Nephron progenitor cell (in vitro differentiated cells): Measurements from ENCODE around the gene CCR3.
"Not testable (repeated sequence)": the region's sequence is repeated elsewhere in the genome, so short reads cannot be mapped to it uniquely, and the experiment has no call there.

Experiments
- DNase-seq: peaks from one replicate; pipeline ENCODE4 v3.0.0; 2021
- H3K27ac Mint-ChIP-seq: 2 replicates; pipeline ENCODE4 v1.8.0; 2021; ENCODE audit warnings: mild to moderate bottlenecking, moderate library complexity, mixed read lengths
- H3K27me3 Mint-ChIP-seq: 2 replicates; pipeline ENCODE4 v1.8.0; 2021; ENCODE audit warnings: mild to moderate bottlenecking, low read depth, mixed read lengths; ENCODE audit not compliant: poor library complexity
- H3K36me3 Mint-ChIP-seq: 2 replicates; pipeline ENCODE4 v1.8.0; 2021; ENCODE audit warnings: low read depth, mixed read lengths
- H3K4me1 Mint-ChIP-seq: 2 replicates; pipeline ENCODE4 v1.8.0; 2021; ENCODE audit warnings: mixed read lengths
- H3K4me3 Mint-ChIP-seq: 2 replicates; pipeline ENCODE4 v1.8.0; 2021; ENCODE audit warnings: mild to moderate bottlenecking, moderate library complexity, mixed read lengths
- H3K9me3 Mint-ChIP-seq: 2 replicates; pipeline ENCODE4 v1.8.0; 2021; ENCODE audit warnings: mild to moderate bottlenecking, moderate library complexity, mixed read lengths
- TF ChIP-seq, protein P1 (sequence below): fragments of 200-600 bp; sonication (generic); IDR thresholded peaks from 2 replicates; pipeline ENCODE4 v1.5.0; 2021; ENCODE audit warnings: antibody characterized with exemption

Gene CCR3

DNA sequence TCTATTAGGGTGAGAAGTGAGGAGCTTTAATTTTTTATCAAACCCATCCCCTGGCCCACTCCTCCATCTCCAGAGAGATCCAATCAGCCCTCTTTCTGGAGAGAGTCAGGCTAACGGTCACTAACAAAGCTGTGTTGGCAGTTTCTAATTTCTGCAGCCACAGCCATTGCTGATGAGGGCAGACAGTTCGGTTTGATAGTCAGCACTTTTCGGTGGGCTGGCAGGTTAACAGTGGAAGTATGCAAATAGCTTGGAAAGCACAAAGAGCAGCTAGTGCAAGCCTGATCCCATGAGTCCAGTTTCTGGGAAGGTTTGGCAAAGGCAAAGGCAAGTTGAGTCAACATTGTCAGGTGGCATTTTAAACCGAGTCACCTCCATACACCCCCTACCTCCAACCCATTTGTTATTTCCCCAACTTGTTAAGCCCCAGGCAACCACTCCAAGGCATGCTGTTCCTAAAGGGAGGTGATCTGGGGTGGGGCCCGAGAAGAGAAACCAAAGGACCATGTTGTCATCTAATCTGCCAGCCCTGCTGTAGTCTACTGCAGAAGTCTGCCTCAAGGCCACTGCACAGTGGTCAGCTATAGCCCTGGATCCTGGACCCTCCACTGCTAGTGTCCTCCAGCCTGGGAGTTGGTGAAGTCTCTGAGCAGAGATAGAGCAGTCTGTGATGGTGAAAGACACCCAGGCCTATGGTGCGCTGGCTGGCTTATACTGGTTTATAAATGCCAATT lies 35.8 kb upstream of the CCR3 start:
- no peaks in the 10 kb centered on the region for H3K36me3 Mint-ChIP-seq
- H3K27ac Mint-ChIP-seq: no peak overlapping the region

DNA sequence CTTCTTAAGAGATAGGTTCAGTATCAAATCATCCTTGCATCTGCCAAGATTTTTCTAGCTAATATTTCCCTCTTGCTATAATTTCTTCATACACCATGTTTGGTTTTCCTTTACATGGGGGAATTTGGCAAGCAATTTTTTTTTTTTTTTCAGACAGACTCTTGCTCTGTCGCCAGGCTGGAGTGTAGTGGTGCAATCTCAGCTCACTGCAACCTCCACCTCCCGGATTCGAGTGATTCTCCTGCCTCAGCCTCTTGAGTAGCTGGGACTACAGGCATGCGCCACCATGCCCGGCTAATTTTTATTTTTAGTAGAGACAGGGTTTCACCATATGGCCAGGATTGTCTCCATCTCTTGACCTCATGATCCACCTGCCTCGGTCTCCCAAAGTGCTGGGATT lies 34.7 kb upstream of the CCR3 start:
- not testable (repeated sequence) for DNase-seq, H3K36me3 Mint-ChIP-seq, H3K27me3 Mint-ChIP-seq, H3K4me3 Mint-ChIP-seq, H3K9me3 Mint-ChIP-seq, H3K27ac Mint-ChIP-seq, H3K4me1 Mint-ChIP-seq

More for the DNA sequence above, 35.8 kb upstream of the CCR3 start:
- H3K4me3 Mint-ChIP-seq: no peak overlapping the region
- no peaks in the 10 kb centered on the region for H3K9me3 Mint-ChIP-seq
- TF ChIP-seq, protein P1, sequence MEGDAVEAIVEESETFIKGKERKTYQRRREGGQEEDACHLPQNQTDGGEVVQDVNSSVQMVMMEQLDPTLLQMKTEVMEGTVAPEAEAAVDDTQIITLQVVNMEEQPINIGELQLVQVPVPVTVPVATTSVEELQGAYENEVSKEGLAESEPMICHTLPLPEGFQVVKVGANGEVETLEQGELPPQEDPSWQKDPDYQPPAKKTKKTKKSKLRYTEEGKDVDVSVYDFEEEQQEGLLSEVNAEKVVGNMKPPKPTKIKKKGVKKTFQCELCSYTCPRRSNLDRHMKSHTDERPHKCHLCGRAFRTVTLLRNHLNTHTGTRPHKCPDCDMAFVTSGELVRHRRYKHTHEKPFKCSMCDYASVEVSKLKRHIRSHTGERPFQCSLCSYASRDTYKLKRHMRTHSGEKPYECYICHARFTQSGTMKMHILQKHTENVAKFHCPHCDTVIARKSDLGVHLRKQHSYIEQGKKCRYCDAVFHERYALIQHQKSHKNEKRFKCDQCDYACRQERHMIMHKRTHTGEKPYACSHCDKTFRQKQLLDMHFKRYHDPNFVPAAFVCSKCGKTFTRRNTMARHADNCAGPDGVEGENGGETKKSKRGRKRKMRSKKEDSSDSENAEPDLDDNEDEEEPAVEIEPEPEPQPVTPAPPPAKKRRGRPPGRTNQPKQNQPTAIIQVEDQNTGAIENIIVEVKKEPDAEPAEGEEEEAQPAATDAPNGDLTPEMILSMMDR: no peak
- DNase-seq: no peak
- H3K4me1 Mint-ChIP-seq: peaks cover 4% of the 10 kb centered on the region
- H3K27me3 Mint-ChIP-seq: no peaks in the 10 kb centered on the region

DNA sequence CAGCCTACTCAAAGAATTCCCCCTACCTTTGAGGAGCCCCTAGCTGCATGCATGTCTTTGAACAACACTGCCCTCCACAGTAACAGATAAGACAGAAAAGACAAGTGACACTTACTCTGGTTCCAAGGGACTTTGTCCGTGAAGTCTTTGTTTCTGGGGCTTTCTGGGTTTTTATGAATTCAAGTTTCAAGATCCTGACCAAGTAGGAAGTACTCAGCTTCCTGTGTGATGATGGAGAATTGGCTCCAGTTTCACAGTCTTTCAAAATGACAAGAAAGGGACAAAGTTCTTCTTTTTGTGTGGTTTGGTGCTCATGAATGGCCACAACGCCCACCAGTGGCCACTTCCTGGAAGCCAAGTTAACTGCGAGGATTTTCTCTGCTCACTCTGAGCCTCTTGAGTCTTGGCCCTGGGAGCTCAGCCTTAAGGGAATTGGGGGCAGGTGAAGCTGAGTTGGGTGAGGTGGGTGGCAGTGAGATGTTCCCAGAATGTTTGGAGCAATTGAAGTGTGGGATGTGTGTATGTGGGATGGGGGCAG lies 34.0 kb upstream of the CCR3 start, which contains the start of gene CCR1:
CCR1 (minus strand) TSS at position 147 of the 538 bp plus-strand sequence. CDS start 4,000 bp downstream, outside the sequence.
- H3K27me3 Mint-ChIP-seq: no peaks in the 10 kb centered on the region
- peaks cover 4% of the 10 kb centered on the region for H3K4me1 Mint-ChIP-seq
- no peak within 1 kb of the TSS for H3K27ac Mint-ChIP-seq
- TF ChIP-seq, protein P1: peak; percentile 36
- no peaks in the 10 kb centered on the region for H3K9me3 Mint-ChIP-seq
- no peaks in the 10 kb centered on the region for H3K36me3 Mint-ChIP-seq
- peak; percentile 13 for DNase-seq
- H3K4me3 Mint-ChIP-seq: no peak within 1 kb of the TSS

DNA sequence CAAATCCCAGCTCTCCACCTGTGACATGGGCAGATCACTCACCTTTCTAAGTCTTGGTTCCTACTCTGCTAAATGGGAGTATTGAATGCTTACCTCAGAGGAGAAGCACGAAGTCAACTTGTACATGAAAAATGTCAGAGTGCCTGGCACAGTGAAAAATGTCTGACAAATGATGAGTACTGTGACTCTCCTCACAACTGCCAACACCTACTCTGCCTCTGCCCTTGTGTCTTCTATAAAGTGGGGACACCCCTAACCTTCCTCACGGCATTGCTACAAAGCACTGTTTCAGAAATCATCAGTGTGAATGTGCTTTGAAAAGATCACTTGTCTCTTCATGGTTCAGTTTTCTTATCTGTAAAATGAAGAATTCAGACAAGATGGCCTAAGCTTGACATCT lies 33.2 kb upstream of the CCR3 start:
- H3K4me1 Mint-ChIP-seq: peaks cover 4% of the 10 kb centered on the region
- H3K27ac Mint-ChIP-seq: no peak overlapping the region
- H3K27me3 Mint-ChIP-seq: no peaks in the 10 kb centered on the region
- no peak overlapping the region for H3K4me3 Mint-ChIP-seq
- H3K36me3 Mint-ChIP-seq: no peaks in the 10 kb centered on the region
- TF ChIP-seq, protein P1: no peak
- no peak for DNase-seq
- no peaks in the 10 kb centered on the region for H3K9me3 Mint-ChIP-seq

- H3K9me3 Mint-ChIP-seq: no peaks in the 10 kb centered on the region
- no peaks in the 10 kb centered on the region for H3K27me3 Mint-ChIP-seq
- H3K4me3 Mint-ChIP-seq: no peak overlapping the region
- no peak for DNase-seq
- H3K27ac Mint-ChIP-seq: no peak overlapping the region
- H3K36me3 Mint-ChIP-seq: no peaks in the 10 kb centered on the region
- peaks cover 4% of the 10 kb centered on the region for H3K4me1 Mint-ChIP-seq
- TF ChIP-seq, protein P1: no peak
Measured at GRCh38 chr3:46209746-46210470, 32.4 kb upstream of the CCR3 start.

DNA sequence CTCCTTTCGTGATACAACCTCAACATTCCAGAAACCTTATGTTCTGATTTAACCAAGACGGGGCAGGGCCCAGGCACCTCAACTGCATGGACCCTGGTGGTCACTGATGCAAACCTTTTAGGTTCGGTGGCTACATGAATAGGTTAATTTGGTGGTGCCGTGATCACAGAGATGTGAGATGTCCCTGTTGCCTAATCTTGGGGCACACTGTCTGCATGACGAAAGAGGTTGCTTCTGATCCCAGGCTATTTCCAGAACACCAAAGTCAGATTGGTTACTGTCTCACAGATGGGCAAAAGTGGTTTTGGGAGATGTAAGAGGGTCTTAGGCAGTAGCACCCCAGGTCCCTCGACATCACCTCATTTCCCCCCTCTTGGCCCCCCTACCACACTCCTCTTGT lies 30.2 kb upstream of the CCR3 start:
- Mint-ChIP-seq H3K9me3 (no peaks in the 10 kb centered on the region), H3K4me1 (peaks cover 4% of the 10 kb centered on the region), H3K27ac (no peak overlapping the region), H3K27me3 (no peaks in the 10 kb centered on the region), H3K36me3 (no peaks in the 10 kb centered on the region), H3K4me3 (no peak overlapping the region)
- TF ChIP-seq, protein P1: no peak
- DNase-seq: no peak
